ENCODE results near the gene ARPC2. TPM values are rescaled to one million over a fixed set of nuclear protein-coding genes. Genes with fewer than 3 reads are reported as not detected.

Gene ARPC2
- total RNA-seq (2022) (196 and 284 TPM in 2 replicates), Bru-seq, nascent RNA (percentile 93 among the genes with signal in this experiment), BruChase-seq, experiment 1, labeled RNA remaining after a 6-hour chase (percentile 91 among the genes with signal in this experiment), BruChase-seq, experiment 2, labeled RNA remaining after a 2-hour chase (percentile 92 among the genes with signal in this experiment)
- long read RNA-seq, transcript ARPC2-201 (10 exons, 1,605 nt), result minor isoform, 20 of 919 reads
- long read RNA-seq, transcript ARPC2-202 (11 exons, 1,505 nt), result major isoform, 853 of 919 reads
- long read RNA-seq, partial matches to known transcripts, result 3 of 919 reads
- long read RNA-seq, other reads (novel, unspliced or antisense), result 43 of 919 reads

GRCh38 chr2:218216674-218217359 is at the start of gene ARPC2:
Gene ARPC2 (plus strand): TSS chr2:218217189. CDS start chr2:218217471, 282 bp downstream.
- Mint-ChIP-seq H3K36me3 (ENCODE audit: insufficient read depth, unreplicated experiment) (peaks cover 29% of the 10 kb centered on the region), H3K4me3 (ENCODE audit: unreplicated experiment) (peak within 1 kb of the TSS; percentile 95), H3K9me3 (ENCODE audit: unreplicated experiment) (no peaks in the 10 kb centered on the region), H3K27ac (ENCODE audit: low read depth, unreplicated experiment) (peak within 1 kb of the TSS; percentile 99), H3K4me1 (ENCODE audit: insufficient read depth, unreplicated experiment) (peaks cover 36% of the 10 kb centered on the region), H3K27me3 (ENCODE audit: insufficient read depth, unreplicated experiment) (no peaks in the 10 kb centered on the region)
- intact Hi-C loops (cut with micrococcal nuclease), result loop anchor here (2.0 kb wide), 1 partner anchor 180 kb away; no protein-coding TSS in a partner anchor
- ChIA-PET POLR2A (interaction anchor here (0.6 to 7.8 kb wide), 24 partner anchors 9 to 680 kb away, joined by 3 to 171 read pairs (median 4); partner anchors contain the start of genes AAMP, PNKD, TMBIM1 and ZNF142), CTCF (interaction anchor here (0.6 to 2.2 kb wide), 8 partner anchors 10 to 1613 kb away, joined by 3 to 13 read pairs (median 4); no protein-coding TSS in a partner anchor)
- peak; percentile 90 for DNase-seq (ENCODE audit: unreplicated experiment)
- TF ChIP-seq CTCF (IDR thresholded peaks at IDR 0.05; ENCODE audit: unreplicated experiment), result no peak
- no TSS peak for BruUV-seq (replicated peaks)

GRCh38 chr2:218168016-218168415 is 49.0 kb upstream of the ARPC2 start:
- POLR2A ChIA-PET, result interaction anchor here (1.0 kb wide), 1 partner anchor 49 kb away, joined by 3 read pairs; the partner anchor contains the start of gene ARPC2
- Mint-ChIP-seq H3K9me3 (ENCODE audit: unreplicated experiment) (no peaks in the 10 kb centered on the region), H3K4me1 (ENCODE audit: insufficient read depth, unreplicated experiment) (no peaks in the 10 kb centered on the region), H3K27me3 (ENCODE audit: insufficient read depth, unreplicated experiment) (peaks cover 11% of the 10 kb centered on the region), H3K27ac (ENCODE audit: low read depth, unreplicated experiment) (no peak overlapping the region), H3K36me3 (ENCODE audit: insufficient read depth, unreplicated experiment) (no peaks in the 10 kb centered on the region), H3K4me3 (ENCODE audit: unreplicated experiment) (no peak overlapping the region)
- BruUV-seq (replicated peaks), result no TSS peak
- intact Hi-C loops (cut with micrococcal nuclease), result no loop called here
- CTCF ChIA-PET, result interaction anchor here (0.5 to 1.9 kb wide), 12 partner anchors 11 to 1436 kb away, joined by 3 to 9 read pairs (median 3); no protein-coding TSS in a partner anchor
- no peak for DNase-seq (ENCODE audit: unreplicated experiment)
- no peak for TF ChIP-seq CTCF (IDR thresholded peaks at IDR 0.05; ENCODE audit: unreplicated experiment)

- H3K27ac Mint-ChIP-seq (ENCODE audit: low read depth, unreplicated experiment), result no peak overlapping the region
- no peaks in the 10 kb centered on the region for H3K4me1 Mint-ChIP-seq (ENCODE audit: insufficient read depth, unreplicated experiment)
- no peaks in the 10 kb centered on the region for H3K9me3 Mint-ChIP-seq (ENCODE audit: unreplicated experiment)
- no peak overlapping the region for H3K4me3 Mint-ChIP-seq (ENCODE audit: unreplicated experiment)
- no peaks in the 10 kb centered on the region for H3K36me3 Mint-ChIP-seq (ENCODE audit: insufficient read depth, unreplicated experiment)
- peak; percentile 71 for DNase-seq (ENCODE audit: unreplicated experiment)
- ChIA-PET CTCF (interaction anchor here (0.5 to 1.9 kb wide), 11 partner anchors 11 to 1436 kb away, joined by 3 to 9 read pairs (median 3); no protein-coding TSS in a partner anchor), POLR2A (interaction anchor here (0.7 to 1.0 kb wide), 2 partner anchors 48 to 102 kb away, joined by 3 to 5 read pairs; partner anchors contain the start of genes ARPC2 and PNKD)
- intact Hi-C loops (cut with micrococcal nuclease), result no loop called here
- H3K27me3 Mint-ChIP-seq (ENCODE audit: insufficient read depth, unreplicated experiment), result peaks cover 11% of the 10 kb centered on the region
- TF ChIP-seq CTCF (IDR thresholded peaks at IDR 0.05; ENCODE audit: unreplicated experiment), result peak; percentile 51
- BruUV-seq (replicated peaks), result no TSS peak
Observed at GRCh38 chr2:218168635-218169462, 48.1 kb upstream of the ARPC2 start.
